Gastrocnemius medialis (tissue), 4 donors: Measurements from ENCODE around the gene GRAMD2A. TPM values are rescaled to one million over a fixed set of nuclear protein-coding genes. Genes with fewer than 3 reads are reported as not detected.

Experiments
- ATAC-seq, 2 donors: fragments of 150-250 bp; one replicate each; pipeline ENCODE4 v1.9.1; 2016
- DNase-seq, 2 donors: peaks; one replicate each; pipeline ENCODE4 v3.0.0-alpha.2; 2019
- H3K27ac ChIP-seq, 4 donors: fragments of 200-600 bp; sonication (generic); 1 replicate in 1 of 4; 2 replicates in 3 of 4; pipeline ENCODE4 v1.5.1; 2016 to 2018; ENCODE audit warnings: mild to moderate bottlenecking in 2 of 4, moderate library complexity in 1 of 4
- H3K27me3 ChIP-seq, 3 donors: fragments of 200-600 bp; sonication (generic) in 2 of 3; 1 replicate in 1 of 3; 2 replicates in 2 of 3; pipeline versions ENCODE4 v1.5.1 to v1.6.0; 2016 to 2019; ENCODE audit warnings: mild to moderate bottlenecking in 1 of 3, moderate library complexity in 1 of 3
- H3K36me3 ChIP-seq, 2 donors: fragments of 200-600 bp; sonication (generic) in 1 of 2; one replicate each; pipeline ENCODE4 v1.5.1; 2017 to 2018
- H3K4me1 ChIP-seq, 2 donors: fragments of 200-600 bp; sonication (generic) in 1 of 2; one replicate each; pipeline ENCODE4 v1.5.1; 2016 to 2017; ENCODE audit warnings: mild to moderate bottlenecking in 2 of 2
- H3K4me3 ChIP-seq, 4 donors: fragments of 200-600 bp; sonication (generic) in 3 of 4; 1 replicate in 1 of 4; 2 replicates in 3 of 4; pipeline ENCODE4 v1.5.1; 2016 to 2019; ENCODE audit warnings: mild to moderate bottlenecking in 2 of 4
- H3K9me3 ChIP-seq, 3 donors: fragments of 200-600 bp; sonication (generic) in 2 of 3; 1 replicate in 1 of 3; 2 replicates in 2 of 3; pipeline ENCODE4 v1.5.1; 2016 to 2019
- POLR2A ChIP-seq, 2 donors: fragments of 450-650 bp; IDR thresholded peaks; one replicate each; pipeline ENCODE4 v1.6.1; 2017; ENCODE audit warnings: antibody characterized with exemption in 2 of 2, mild to moderate bottlenecking in 2 of 2, moderate library complexity in 2 of 2
- in situ Hi-C, 4 donors: fragments of 200-750 bp; cut with MboI; loops; one replicate each; pipeline versions ENCODE4 v1.15.0 to v1.8.0; 2017; ENCODE audit warnings: low sequenced_read_pairs in 4 of 4
- intact Hi-C: fragments of 100-400 bp; cut with DNase I; formaldehyde crosslinking; loops from one replicate; pipeline ENCODE4 v1.15.1; 2023; ENCODE audit warnings: low total_unique reads
- total RNA-seq, 4 donors: library from RNA; depleted of rRNA; stranded (reverse); fragments of >200 nt; gene quantifications; one replicate each; pipeline versions ENCODE4 v1.1.0 to v1.2.3, GENCODE V29; 2016
- TF ChIP-seq, protein P1 (sequence below), 5 experiments: fragments of 450-650 bp in 3 of 5; fragments of 200-600 bp in 2 of 5; sonication (generic) in 2 of 5; IDR thresholded peaks in 4 of 5; conservative IDR thresholded peaks in 1 of 5; 1 replicate in 4 of 5; 2 replicates in 1 of 5; pipeline ENCODE4 v1.5.1; 2016 to 2019; ENCODE audit warnings: antibody characterized with exemption in 5 of 5, mild to moderate bottlenecking in 3 of 5, moderate library complexity in 3 of 5

GRAMD2A gene
- total RNA-seq, 4 donors from 2014 or later = not detected

DNA sequence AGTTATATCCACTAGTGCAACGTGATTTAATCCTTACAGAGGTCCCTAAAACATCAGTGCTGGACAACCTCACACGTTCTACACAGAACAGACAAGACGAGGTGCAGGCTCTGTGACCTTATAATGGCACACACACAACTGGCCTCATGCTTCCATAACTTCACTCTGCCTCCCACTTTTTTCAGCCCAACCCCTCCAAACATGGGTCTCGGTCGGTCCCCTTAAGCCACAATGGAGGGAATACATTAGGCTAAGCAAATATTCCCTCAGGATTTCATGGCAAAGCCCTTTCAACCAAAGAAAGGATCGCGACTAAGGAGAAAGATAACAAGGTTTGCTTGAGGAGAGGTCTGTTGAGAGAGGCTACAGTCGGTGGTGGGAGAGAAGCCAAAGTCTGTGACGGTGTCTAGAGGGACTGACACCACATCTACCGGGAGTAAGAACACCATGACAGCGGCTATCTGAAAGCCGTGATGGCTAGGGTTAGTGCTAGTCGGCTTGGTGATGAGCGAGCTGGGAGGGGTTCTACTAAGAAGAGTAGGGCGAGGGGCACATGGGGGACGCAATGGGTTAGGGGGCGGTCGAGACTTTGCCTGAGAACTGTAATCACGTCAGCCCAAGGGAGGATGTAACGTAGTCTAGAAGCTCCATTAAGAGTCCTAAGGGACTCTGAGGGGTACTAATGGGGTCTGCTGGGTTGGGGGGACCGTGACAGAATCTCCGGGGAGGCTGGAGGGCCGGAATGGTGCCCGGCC is 80.7 kb downstream of the GRAMD2A start:
- intact Hi-C loops = loop anchor here (5.0 kb wide), 1 partner anchor 95 kb away; no protein-coding TSS in a partner anchor
- Histone ChIP-seq H3K27me3 (no peaks in the 10 kb centered on the region), H3K4me1 (peaks cover 45 to 55% of the 10 kb centered on the region in 2 donors), H3K27ac (peak overlapping the region; percentile 92 to 98 (median 95)), H3K9me3 (no peaks in the 10 kb centered on the region), H3K4me3 (peak overlapping the region; percentile 73 to 96 (median 77)), H3K36me3 (no peaks in the 10 kb centered on the region)
- ATAC-seq = peak; percentile 25 to 37
- in situ Hi-C loops = no loop called here
- DNase-seq = peak; percentile 20 to 61
- TF ChIP-seq POLR2A (IDR thresholded peaks at IDR 0.05) = no peak
- TF ChIP-seq, protein P1, sequence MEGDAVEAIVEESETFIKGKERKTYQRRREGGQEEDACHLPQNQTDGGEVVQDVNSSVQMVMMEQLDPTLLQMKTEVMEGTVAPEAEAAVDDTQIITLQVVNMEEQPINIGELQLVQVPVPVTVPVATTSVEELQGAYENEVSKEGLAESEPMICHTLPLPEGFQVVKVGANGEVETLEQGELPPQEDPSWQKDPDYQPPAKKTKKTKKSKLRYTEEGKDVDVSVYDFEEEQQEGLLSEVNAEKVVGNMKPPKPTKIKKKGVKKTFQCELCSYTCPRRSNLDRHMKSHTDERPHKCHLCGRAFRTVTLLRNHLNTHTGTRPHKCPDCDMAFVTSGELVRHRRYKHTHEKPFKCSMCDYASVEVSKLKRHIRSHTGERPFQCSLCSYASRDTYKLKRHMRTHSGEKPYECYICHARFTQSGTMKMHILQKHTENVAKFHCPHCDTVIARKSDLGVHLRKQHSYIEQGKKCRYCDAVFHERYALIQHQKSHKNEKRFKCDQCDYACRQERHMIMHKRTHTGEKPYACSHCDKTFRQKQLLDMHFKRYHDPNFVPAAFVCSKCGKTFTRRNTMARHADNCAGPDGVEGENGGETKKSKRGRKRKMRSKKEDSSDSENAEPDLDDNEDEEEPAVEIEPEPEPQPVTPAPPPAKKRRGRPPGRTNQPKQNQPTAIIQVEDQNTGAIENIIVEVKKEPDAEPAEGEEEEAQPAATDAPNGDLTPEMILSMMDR (IDR thresholded peaks at IDR 0.05 in 4 of 5, conservative IDR thresholded peaks at IDR 0.05 in 1 of 5) = no peak

DNA sequence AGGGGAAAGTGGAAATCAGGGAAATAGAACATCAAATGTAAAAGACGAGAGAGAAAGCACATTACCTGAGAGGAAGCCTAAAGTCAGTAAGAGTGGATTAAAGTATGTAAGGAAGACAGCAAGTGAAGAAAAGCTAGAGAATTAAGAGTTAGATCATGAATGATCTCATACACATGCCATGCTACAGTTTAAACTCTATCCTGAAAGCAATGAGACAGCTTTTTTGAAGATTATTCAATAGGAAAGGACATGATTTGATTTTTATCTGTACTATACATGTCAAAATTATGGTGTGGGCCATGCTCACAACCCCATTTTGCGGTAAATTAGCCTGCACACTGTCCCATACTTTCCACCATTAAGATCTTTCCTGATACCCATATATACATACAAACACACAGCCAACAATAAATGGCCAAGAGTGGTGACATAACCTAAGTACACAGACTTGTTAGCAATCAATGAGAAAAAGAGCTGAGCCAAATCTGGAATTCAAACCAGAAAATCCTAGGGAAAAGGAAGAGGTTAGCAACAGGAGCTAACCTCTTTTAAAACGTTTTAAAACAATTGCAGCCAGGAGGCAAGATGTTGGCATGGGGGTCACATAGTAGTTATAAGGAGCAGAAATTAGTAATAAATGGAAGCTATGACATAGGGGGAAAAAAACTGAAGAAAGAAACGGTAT is 84.1 kb downstream of the GRAMD2A start:
- no peak for TF ChIP-seq POLR2A (IDR thresholded peaks at IDR 0.05)
- TF ChIP-seq, protein P1 (IDR thresholded peaks at IDR 0.05 in 4 of 5, conservative IDR thresholded peaks at IDR 0.05 in 1 of 5) = no peak
- Histone ChIP-seq H3K27ac (peak overlapping the region; percentile 49 to 98 (median 78)), H3K27me3 (no peaks in the 10 kb centered on the region), H3K4me1 (peaks cover 48 to 53% of the 10 kb centered on the region in 2 donors), H3K9me3 (no peaks in the 10 kb centered on the region), H3K4me3 (no peak overlapping the region), H3K36me3 (no peaks in the 10 kb centered on the region)
- in situ Hi-C loops = no loop called here
- intact Hi-C loops = no loop called here
- DNase-seq (no peak), ATAC-seq (no peak)

DNA sequence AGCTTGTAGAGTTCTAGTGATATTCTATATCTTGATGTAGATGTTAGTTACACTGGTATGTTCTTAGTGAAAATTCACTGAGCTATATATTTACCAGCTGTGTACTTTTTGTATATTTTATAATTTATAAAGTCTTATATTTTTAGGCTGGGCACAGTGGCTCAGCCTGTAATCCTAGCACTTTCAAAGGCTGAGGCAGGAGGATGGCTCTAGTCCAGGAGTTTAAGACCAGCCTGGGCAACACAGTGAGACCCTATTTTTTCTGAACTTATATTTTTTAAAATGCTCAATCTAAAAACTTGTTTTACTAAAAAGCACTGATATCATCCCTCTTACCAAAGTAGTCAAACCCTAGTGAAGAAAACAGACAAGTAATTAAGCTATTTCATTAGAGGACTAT is 84.8 kb downstream of the GRAMD2A start:
- H3K36me3 ChIP-seq = no peaks in the 10 kb centered on the region
- in situ Hi-C loops (no loop called here), intact Hi-C loops (no loop called here)
- H3K4me3 ChIP-seq = no peak overlapping the region
- H3K9me3 ChIP-seq = no peaks in the 10 kb centered on the region
- TF ChIP-seq POLR2A (IDR thresholded peaks at IDR 0.05) = no peak
- TF ChIP-seq, protein P1 (IDR thresholded peaks at IDR 0.05 in 4 of 5, conservative IDR thresholded peaks at IDR 0.05 in 1 of 5) = no peak
- H3K4me1 ChIP-seq = peaks cover 49 to 57% of the 10 kb centered on the region in 2 donors
- no peak for DNase-seq
- no peaks in the 10 kb centered on the region for H3K27me3 ChIP-seq
- H3K27ac ChIP-seq = peak overlapping the region; percentile 49 to 98 (median 78)
- no peak for ATAC-seq

DNA sequence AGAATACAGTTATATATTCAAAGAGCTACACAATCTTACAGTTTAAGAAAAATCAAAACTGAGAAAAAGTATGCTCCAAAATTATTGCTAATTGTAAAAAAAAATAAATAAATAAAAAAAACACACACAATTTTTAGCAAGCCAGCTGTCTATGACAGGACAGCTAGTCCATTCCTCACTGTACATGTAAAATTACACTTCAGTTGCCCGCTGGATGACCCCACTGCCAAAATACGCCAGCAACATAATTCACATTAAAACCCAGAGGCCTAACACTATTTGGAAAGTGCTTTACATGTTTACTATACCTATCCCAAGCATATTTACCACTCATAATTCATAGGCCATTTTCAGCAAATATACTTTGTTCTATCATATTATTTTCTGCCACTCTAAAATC is 85.5 kb downstream of the GRAMD2A start:
- peak overlapping the region; percentile 49 to 98 (median 78) for H3K27ac ChIP-seq
- H3K27me3 ChIP-seq = no peaks in the 10 kb centered on the region
- peaks cover 56 to 64% of the 10 kb centered on the region in 2 donors for H3K4me1 ChIP-seq
- DNase-seq (no peak), ATAC-seq (no peak)
- intact Hi-C loops (no loop called here), in situ Hi-C loops (no loop called here)
- TF ChIP-seq POLR2A (IDR thresholded peaks at IDR 0.05) = no peak
- TF ChIP-seq, protein P1 (IDR thresholded peaks at IDR 0.05 in 4 of 5, conservative IDR thresholded peaks at IDR 0.05 in 1 of 5) = no peak
- no peaks in the 10 kb centered on the region for H3K36me3 ChIP-seq
- no peaks in the 10 kb centered on the region for H3K9me3 ChIP-seq
- no peak overlapping the region for H3K4me3 ChIP-seq
